KG1 (cell line): ENCODE data around the gene CEP85L.

Source experiments
- DNase-seq: peaks from one replicate; lab custom pipeline; 2025; lab: John Stamatoyannopoulos, UW

Gene CEP85L

GRCh38 chr6:118660218-118660569, 8.8 kb upstream of the CEP85L start:
- DNase-seq: no peak

- DNase-seq: no peak
Measured at GRCh38 chr6:118659513-118660217, 8.3 kb upstream of the CEP85L start.

- no peak for DNase-seq
Measured at GRCh38 chr6:118656847-118657451, 5.6 kb upstream of the CEP85L start.

GRCh38 chr6:118652051-118652615, 742 bp upstream of the CEP85L start:
- no peak for DNase-seq

GRCh38 chr6:118650582-118651281, 659 bp downstream of the CEP85L start:
- DNase-seq: no peak

GRCh38 chr6:118649918-118650581, 1.3 kb downstream of the CEP85L start:
- no peak for DNase-seq

GRCh38 chr6:118648866-118649554, 2.4 kb downstream of the CEP85L start:
- DNase-seq: no peak

- no peak for DNase-seq
Measured at GRCh38 chr6:118646977-118647376, 4.4 kb downstream of the CEP85L start.

- no peak for DNase-seq
Measured at GRCh38 chr6:118645395-118645794, 6.0 kb downstream of the CEP85L start.

- no peak for DNase-seq
Measured at GRCh38 chr6:118644007-118644406, 7.4 kb downstream of the CEP85L start.

GRCh38 chr6:118641042-118641441, 10.3 kb downstream of the CEP85L start:
- no peak for DNase-seq

- DNase-seq: no peak
Measured at GRCh38 chr6:118639054-118639964, 12.1 kb downstream of the CEP85L start.

- DNase-seq: no peak
Measured at GRCh38 chr6:118638288-118638687, 13.1 kb downstream of the CEP85L start.

- no peak for DNase-seq
Measured at GRCh38 chr6:118635909-118636735, 15.3 kb downstream of the CEP85L start.

- no peak for DNase-seq
Measured at GRCh38 chr6:118632359-118632758, 19.0 kb downstream of the CEP85L start.

GRCh38 chr6:118630923-118631322, 20.5 kb downstream of the CEP85L start:
- DNase-seq: no peak

- no peak for DNase-seq
Measured at GRCh38 chr6:118630067-118630466, 21.3 kb downstream of the CEP85L start.

GRCh38 chr6:118627724-118628123, 23.7 kb downstream of the CEP85L start:
- no peak for DNase-seq

- DNase-seq: no peak
Measured at GRCh38 chr6:118625833-118626232, 25.6 kb downstream of the CEP85L start.
